ENCODE results near the gene PTGDS.

PTGDS gene

DNA sequence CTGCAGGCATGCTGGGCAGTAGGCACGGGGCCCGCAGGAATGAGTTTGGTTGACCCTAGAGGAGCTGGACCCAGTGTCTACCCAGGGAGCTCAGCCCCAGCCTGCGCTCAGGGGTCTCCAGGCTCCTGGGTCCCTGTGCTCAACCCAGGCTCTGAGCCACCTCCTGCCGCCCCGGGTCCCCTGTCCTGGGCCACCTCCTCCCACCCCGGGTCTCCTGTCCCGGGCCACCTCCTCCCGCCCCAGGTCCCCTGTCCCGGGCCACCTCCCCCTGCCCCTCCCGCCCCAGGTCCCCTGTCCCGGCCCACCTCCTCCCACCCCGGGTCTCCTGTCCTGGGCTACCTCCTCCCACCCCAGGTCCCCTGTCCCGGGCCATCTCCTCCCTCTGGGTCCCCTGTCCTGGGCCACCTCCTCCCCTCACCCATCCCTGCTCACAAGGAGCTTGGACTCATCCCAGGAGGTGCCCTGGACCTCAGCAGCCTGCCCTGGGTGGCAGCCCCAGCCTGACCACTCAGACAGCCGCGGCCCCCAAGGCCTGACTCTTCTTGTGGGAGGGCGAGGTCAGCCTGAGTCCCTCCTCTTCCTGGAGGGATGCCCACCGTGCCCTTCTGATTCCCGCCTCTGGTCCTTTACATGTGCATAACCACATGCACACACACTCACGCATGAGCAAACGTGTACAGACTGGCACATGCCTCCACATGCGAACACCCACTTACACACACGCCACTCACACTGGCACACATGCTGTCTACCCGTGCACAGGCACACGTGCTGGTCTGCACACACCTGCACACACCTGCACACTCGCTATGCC lies 22.8 kb upstream of the PTGDS start:
- TF ChIP-seq POLR2AphosphoS5 (IDR thresholded peaks at IDR 0.05; ENCODE audit: low read depth, low read length) (no peak), POLR2A (IDR thresholded peaks at IDR 0.05; ENCODE audit: low read depth, low read length) (no peak), TAF1 (IDR thresholded peaks at IDR 0.05; ENCODE audit: borderline replicate concordance, low read depth, low read length) (no peak)
- DNase-seq (ENCODE audit: insufficient read length) (no peak), FAIRE-seq (no peak)

DNA sequence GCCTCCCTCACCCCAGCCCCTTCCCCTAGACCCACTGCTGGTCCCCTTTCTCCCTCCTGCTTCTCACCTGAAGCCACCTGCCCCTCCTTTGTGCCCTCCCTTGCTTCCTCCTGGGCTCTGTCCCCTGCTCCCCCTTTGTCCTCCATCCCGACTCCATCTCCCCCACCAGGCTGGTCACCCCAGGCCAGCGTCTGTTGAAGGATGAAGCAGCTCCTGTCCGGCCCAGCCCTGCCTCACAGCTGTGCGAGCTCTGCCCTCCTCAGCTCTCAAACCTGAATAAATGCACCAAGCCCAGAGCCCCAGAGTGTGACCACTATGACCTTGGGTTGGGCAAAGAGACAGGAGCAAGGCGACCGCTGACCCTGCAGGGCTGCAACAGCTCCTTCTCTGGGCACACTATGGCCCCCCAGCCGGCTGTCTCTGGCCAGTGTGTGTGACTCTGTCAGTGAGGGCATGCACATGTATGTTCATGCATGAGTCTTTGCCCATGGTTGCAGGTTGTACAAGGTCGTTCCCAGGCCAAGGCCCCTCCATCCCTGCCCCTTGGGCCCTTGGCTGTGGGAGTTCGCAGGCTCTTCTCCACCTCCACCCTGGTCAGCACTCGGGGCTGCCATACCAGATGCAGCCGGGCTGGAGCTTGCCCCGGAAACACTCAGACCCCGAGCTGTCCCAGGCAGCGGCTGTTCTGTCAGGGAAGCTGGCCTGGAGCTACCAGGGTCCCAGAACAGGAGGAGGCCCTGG lies 21.9 kb upstream of the PTGDS start:
- TF ChIP-seq POLR2AphosphoS5 (IDR thresholded peaks at IDR 0.05; ENCODE audit: low read depth, low read length): no peak
- TF ChIP-seq TAF1 (IDR thresholded peaks at IDR 0.05; ENCODE audit: borderline replicate concordance, low read depth, low read length): no peak
- no peak for TF ChIP-seq POLR2A (IDR thresholded peaks at IDR 0.05; ENCODE audit: low read depth, low read length)
- no peak for FAIRE-seq
- DNase-seq (ENCODE audit: insufficient read length): no peak

DNA sequence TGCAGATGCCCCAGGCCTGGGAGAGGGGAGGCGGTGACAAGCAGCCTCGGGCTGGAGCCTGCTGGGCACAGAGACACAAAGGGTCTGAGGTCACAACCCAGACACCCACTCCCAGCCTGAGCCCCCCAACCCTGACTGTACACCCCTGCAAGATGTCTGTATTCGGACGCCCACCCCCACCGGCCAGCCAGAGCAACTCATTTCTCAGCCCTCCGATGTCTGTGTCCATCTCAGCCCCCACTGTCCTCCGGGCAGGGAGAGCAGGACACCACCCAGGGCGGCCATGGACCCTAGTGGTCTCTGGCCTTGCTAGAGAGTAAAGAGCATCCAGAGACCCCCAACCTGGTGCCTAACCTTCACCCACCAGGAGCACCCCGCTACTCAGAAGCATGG lies 21.4 kb upstream of the PTGDS start:
- DNase-seq (ENCODE audit: insufficient read length): no peak
- TF ChIP-seq POLR2A (IDR thresholded peaks at IDR 0.05; ENCODE audit: low read depth, low read length) (no peak), POLR2AphosphoS5 (IDR thresholded peaks at IDR 0.05; ENCODE audit: low read depth, low read length) (no peak), TAF1 (IDR thresholded peaks at IDR 0.05; ENCODE audit: borderline replicate concordance, low read depth, low read length) (no peak)
- FAIRE-seq: no peak

DNA sequence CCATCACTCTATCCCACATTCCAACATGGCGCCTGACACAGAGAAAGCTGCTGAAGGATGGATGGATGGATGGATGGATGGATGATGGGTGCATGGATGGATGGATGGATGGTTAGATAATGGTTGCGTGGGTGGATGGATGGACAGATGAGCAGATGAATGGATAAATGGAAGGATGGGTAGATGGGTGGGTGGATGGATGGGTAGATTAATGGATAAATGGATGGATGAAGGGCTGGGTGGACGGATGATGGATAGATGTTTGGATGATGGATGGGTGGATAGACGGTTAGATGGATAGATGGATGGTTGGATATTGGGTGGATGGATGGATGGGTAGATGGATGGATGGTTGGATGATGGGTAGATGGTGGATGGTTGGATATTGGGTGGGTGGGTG lies 20.7 kb upstream of the PTGDS start:
- FAIRE-seq (no peak), DNase-seq (ENCODE audit: insufficient read length) (no peak)
- no peak for TF ChIP-seq POLR2AphosphoS5 (IDR thresholded peaks at IDR 0.05; ENCODE audit: low read depth, low read length)
- TF ChIP-seq POLR2A (IDR thresholded peaks at IDR 0.05; ENCODE audit: low read depth, low read length): no peak

DNA sequence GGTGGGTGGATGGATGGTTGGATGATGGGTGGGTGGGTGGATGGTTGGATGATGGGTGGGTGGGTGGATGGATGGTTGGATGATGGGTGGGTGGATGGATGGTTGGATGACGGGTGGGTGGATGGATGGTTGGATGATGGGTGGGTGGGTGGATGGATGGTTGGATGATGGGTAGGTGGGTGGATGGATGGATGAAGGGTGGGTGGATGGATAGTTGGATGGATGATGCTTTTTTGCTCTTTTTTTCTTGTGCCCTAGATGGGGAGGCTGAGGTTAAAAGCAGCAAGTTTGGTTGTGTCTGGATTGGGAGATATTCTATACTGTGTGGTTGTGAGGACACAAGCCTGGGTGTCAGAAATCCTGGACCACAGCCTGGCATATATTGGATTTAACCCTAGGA lies 19.8 kb upstream of the PTGDS start:
- TF ChIP-seq POLR2AphosphoS5 (IDR thresholded peaks at IDR 0.05; ENCODE audit: low read depth, low read length): no peak
- DNase-seq (ENCODE audit: insufficient read length) (no peak), FAIRE-seq (no peak)

DNA sequence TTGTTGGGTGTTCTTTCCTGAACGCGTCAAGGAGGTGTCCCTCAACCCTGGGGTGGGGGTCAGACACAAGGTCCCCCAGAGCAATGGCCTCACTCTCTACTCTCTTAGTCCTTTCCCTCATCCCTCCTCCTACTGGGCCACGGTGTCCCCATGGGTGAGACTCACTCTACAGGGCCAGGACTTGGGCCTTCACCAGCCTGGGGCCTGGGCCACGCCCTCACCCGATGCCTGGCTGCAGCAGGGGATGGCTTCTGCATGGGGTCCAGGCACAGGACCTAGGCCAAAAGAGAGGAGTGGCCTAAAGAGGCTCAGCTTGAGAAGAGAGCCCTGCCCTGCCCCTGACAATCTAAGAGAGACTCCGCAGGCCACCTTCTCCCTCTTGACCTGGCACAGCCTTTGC lies 19.4 kb upstream of the PTGDS start:
- no peak for FAIRE-seq
- TF ChIP-seq TAF1 (IDR thresholded peaks at IDR 0.05; ENCODE audit: borderline replicate concordance, low read depth, low read length) (no peak), POLR2AphosphoS5 (IDR thresholded peaks at IDR 0.05; ENCODE audit: low read depth, low read length) (no peak), POLR2A (IDR thresholded peaks at IDR 0.05; ENCODE audit: low read depth, low read length) (no peak)
- no peak for DNase-seq (ENCODE audit: insufficient read length)

DNA sequence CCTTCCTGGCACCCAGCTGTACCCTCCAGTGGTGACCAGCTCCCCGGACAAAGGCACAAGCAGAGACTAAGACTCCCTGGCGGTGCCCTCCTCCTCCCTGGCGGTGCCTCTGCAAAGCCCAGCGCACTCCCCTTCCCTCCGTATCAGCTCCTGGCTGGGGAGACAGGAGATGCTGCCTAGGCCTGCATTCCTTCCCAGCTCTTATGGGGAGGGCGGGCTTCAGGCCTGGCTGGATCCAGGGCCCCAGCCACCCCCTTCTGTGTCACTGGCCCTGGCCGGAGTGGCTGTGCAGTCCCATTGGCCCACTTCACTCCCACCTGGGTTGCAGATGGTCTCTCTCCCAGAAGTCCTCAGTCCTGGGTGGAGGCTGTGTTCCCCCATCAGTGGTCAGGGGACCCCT lies 18.8 kb upstream of the PTGDS start:
- DNase-seq (ENCODE audit: insufficient read length) (no peak), FAIRE-seq (no peak)
- TF ChIP-seq POLR2AphosphoS5 (IDR thresholded peaks at IDR 0.05; ENCODE audit: low read depth, low read length): no peak
- TF ChIP-seq POLR2A (IDR thresholded peaks at IDR 0.05; ENCODE audit: low read depth, low read length): no peak
- TF ChIP-seq TAF1 (IDR thresholded peaks at IDR 0.05; ENCODE audit: borderline replicate concordance, low read depth, low read length): no peak

DNA sequence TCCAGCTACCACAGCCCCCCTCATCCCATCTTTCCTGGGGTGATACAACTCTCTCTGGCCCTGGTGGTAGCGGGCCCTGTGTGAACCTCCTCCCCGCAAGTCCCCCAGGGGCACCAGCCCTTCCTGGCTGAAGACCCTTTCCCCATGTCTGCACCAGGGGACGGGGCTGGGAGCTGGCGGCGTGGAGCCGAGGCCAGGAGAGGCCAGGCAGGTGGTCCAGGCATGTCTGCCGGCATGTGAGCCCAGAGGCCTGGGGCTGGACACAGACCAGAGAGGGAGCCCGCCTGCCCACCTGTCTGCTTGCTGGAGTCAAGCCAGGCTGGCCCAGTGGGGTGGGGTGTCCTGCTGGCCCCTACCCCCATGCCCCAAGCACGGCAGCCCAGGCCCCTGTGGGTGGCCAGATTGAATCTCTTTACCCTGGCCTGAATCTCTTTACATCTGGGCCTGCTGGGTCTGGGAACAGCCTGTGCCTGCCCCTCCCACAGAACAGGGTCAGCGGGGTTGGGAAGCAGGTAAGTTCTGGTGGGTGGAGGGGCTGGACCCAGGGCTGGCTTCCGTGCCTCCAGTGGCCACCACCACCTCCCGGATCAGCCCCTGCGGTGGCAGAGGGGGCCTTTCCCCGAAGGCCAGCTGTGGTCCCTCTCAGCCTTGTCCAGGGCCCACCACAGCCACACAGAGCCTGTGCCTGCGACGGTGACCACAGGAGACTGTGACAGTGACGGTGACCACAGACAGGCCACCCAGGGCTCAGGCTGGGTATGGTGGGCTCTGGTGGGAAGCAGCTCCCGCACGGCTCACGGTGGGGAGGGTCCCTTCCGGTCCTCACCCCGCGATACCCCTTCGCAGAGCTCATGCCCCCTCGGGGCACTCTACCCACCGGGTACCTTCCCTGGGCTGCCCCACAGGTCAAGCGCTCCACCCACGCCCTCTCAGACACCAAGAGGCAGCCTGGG lies 18.1 kb upstream of the PTGDS start:
- DNase-seq (ENCODE audit: insufficient read length) (no peak), FAIRE-seq (no peak)
- TF ChIP-seq TAF1 (IDR thresholded peaks at IDR 0.05; ENCODE audit: borderline replicate concordance, low read depth, low read length) (no peak), POLR2AphosphoS5 (IDR thresholded peaks at IDR 0.05; ENCODE audit: low read depth, low read length) (no peak)

DNA sequence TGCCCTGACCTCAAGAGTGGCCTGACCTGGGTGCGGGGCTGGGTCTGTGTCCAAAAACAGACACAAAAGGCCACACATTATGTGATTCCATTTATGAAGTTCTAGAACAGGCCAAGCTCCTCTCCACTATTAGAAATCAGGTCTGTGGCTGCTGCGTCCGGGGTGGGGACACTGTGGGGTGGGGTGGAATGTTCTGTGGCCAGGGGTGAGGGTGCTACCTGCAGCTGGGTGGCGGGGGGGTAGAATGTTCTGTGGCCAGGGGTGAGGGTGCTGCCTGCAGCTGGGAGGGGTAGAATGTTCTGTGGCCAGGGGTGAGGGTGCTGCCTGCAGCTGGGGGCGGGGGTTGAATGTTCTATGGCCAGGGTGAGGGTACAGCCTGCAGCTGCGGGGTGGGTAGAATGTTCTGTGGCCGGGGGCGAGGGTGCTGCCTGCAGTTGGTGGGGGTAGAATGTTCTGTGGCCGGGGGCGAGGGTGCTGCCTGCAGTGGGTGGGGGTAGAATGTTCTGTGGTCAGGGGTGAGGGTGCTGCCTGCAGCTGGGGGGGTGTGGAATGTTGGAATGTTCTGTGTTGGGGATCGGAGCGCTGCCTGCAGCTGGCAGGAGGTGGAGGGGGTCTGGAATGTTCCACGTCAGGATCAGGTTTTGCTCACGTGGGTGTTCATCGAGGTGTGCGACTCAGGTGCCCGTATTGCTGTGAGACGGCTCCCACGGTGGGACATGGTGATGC lies 16.9 kb upstream of the PTGDS start:
- DNase-seq (ENCODE audit: insufficient read length): no peak
- no peak for FAIRE-seq
- TF ChIP-seq TAF1 (IDR thresholded peaks at IDR 0.05; ENCODE audit: borderline replicate concordance, low read depth, low read length) (no peak), POLR2AphosphoS5 (IDR thresholded peaks at IDR 0.05; ENCODE audit: low read depth, low read length) (no peak), POLR2A (IDR thresholded peaks at IDR 0.05; ENCODE audit: low read depth, low read length) (no peak)

DNA sequence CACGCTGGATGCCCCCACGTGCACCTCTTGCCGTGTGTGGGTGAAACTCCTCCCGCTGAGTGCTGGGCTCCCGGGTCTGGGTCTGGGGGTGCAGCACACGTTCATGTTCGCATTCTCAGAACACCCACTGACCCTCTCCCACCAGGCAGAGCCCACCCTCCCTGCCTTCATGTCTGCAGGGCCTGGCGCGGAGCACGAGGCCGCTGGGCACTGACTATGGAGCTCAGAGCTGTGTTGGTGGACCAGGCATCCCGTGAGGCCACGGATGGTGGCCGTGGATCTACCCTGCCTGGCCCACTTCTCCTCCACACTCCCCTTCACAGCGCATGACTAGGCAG lies 16.4 kb upstream of the PTGDS start:
- DNase-seq (ENCODE audit: insufficient read length): no peak
- no peak for FAIRE-seq

More for the DNA sequence above, 16.4 kb upstream of the PTGDS start:
- no peak for TF ChIP-seq TAF1 (IDR thresholded peaks at IDR 0.05; ENCODE audit: borderline replicate concordance, low read depth, low read length)
- TF ChIP-seq POLR2AphosphoS5 (IDR thresholded peaks at IDR 0.05; ENCODE audit: low read depth, low read length): no peak
- no peak for TF ChIP-seq POLR2A (IDR thresholded peaks at IDR 0.05; ENCODE audit: low read depth, low read length)
